DND-41 (cell line): ENCODE data around the gene PEX5L.

ENCODE experiments used
- CTCF ChIP-seq: IDR thresholded peaks from 2 replicates; pipeline ENCODE4 v1.5.1; 2012; ENCODE audit warnings: borderline replicate concordance, low read length, moderate library complexity, mild to moderate bottlenecking; ENCODE audit not compliant: poor library complexity, severe bottlenecking; ENCODE audit errors: extremely low read depth
- EZH2 ChIP-seq: IDR thresholded peaks from 3 replicates; pipeline ENCODE4 v1.6.1; 2012; ENCODE audit warnings: borderline replicate concordance, low read depth, mild to moderate bottlenecking, moderate library complexity, low read length, inconsistent platforms; ENCODE audit not compliant: severe bottlenecking

GRCh38 chr3:179957264-179957845 is 79.4 kb downstream of the PEX5L start:
- no peak for TF ChIP-seq CTCF
- no peak for TF ChIP-seq EZH2
